ENCODE data around the gene IRF2BPL.

Gene IRF2BPL

DNA sequence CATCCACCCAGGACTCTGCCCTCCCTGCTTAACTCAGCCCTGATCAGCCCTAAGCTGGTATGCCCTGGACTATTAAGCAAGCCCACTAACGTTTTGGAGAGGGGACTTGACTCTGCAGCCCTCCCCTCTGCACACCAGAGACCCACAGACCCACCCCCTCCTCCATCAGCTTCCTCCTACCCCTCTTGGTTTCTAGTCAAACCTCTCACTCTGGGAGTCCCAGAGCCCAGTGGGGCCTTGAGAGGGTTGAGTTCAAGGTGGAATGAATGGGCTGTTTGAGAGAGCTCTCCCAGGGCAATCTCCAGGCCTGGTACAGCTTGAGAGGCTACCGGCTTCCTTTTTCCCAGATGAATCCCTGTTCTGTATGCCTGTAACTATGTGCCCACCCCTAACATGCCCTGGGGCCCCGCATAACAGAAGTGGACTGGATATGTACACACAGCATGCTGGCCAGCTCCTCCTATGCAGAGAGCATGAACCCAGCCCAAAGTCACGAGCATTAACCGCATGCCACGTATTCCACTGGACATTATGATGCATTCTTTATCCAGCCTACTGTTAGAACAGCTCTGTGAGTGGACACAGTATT lies 43.6 kb downstream of the IRF2BPL start:
- DNase-seq, result peak in 1 of 2 experiments; percentile 12

DNA sequence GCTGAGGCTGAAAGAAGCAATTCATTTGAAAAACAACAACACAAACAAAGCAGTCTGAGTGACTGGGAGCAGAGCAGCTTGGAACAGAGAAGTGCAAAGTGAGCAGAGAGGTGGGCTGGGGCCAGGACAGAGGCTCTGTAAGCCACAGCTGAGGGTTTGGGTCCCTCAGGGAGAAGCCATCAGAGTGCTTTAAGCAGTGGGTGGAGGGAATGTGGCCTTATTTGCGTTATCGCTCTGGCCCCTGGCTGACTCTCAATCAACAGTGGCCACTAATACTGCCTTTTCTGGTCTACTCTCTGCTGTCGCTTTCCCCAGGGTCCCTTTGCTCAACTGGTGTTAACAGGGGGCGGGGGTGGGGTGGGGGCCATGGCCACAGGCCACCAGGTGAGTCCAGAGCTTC lies 44.2 kb downstream of the IRF2BPL start:
- no peak for DNase-seq

DNA sequence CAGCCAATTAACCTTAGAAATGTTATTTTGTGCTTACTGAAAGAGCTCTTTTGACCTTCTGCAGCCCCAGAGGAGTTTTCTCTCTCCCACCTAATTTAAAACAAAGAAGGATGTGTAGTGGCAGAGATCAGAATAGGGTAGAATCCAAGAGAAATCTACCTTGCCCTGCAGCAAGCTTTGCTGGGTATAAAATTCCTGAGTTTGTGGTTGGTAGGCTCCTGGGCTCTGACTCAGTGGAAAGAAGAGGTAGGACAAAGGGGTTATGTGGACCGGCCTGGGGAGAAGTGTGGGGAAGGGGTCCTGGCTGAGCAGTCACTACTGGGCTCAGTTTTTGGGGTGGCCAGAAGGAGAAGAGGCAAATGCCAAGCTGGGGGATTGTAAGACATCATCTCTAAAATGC lies 46.8 kb downstream of the IRF2BPL start:
- DNase-seq, result no peak

- DNase-seq, result peak; percentile 86 to 89
These were observed 50.5 kb downstream of the IRF2BPL start for GRCh38 chr14:76977793-76978720.

- DNase-seq, result no peak
These were observed 52.1 kb downstream of the IRF2BPL start for GRCh38 chr14:76976240-76977005.

DNA sequence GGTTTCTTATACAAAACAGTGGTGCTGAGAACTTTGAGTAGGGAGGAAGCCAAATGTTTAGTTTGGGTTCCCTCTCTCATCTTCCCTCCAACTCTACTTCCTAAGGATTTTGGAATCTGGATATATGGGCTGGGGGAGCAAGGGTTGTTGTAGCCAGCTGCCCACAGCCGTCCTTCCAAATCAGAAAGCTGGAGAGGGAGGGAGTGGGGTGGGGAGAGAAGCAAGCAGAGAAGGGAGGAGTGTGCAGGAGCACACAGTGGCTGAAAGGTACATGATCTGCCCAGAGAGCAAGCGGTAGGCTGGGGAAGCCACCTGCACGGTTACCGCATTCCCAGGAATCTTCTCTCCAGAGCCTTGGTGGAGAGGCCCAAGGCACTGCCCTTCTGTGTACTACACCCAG lies 52.7 kb downstream of the IRF2BPL start:
- DNase-seq, result no peak

- no peak for DNase-seq
These were observed 53.5 kb downstream of the IRF2BPL start for GRCh38 chr14:76975051-76975450.

All from activated T-cell treated with anti-CD3 and anti-CD28 coated beads, Interleukin-2, amount 50 U/mL, for 48 hours (primary cell).